Measurements from ENCODE around the gene LRRC32. TPM values are rescaled to one million over a fixed set of nuclear protein-coding genes. Genes with fewer than 3 reads are reported as not detected.

LRRC32 gene
- polyA plus RNA-seq, 1 donor from 2014 or later: not detected

GRCh38 chr11:76695133-76695532 lies 24.6 kb upstream of the LRRC32 start:
- no peak overlapping the region for H3K9ac ChIP-seq (ENCODE audit: low read length)
- no peak overlapping the region for H3K4me3 ChIP-seq (ENCODE audit: low read length)
- no peaks in the 10 kb centered on the region for H3K27me3 ChIP-seq (ENCODE audit: insufficient read depth, low read depth, low read length)
- no peaks in the 10 kb centered on the region for H3K79me2 ChIP-seq (replicated peaks; ENCODE audit: insufficient read depth, low read length)
- TF ChIP-seq EZH2 (IDR thresholded peaks at IDR 0.05; ENCODE audit: borderline replicate concordance, insufficient read depth, low read length, poor library complexity, severe bottlenecking): no peak
- no peak for TF ChIP-seq EP300 (conservative IDR thresholded peaks at IDR 0.05; ENCODE audit: poor library complexity, severe bottlenecking)
- TF ChIP-seq REST (IDR thresholded peaks at IDR 0.05; ENCODE audit: borderline replicate concordance): no peak
- no peak for TF ChIP-seq SMC3 (conservative IDR thresholded peaks at IDR 0.05; ENCODE audit: poor library complexity)
- TF ChIP-seq TAF1 (IDR thresholded peaks at IDR 0.05; ENCODE audit: low read depth): no peak
- TF ChIP-seq MXI1 (conservative IDR thresholded peaks at IDR 0.05; ENCODE audit: poor library complexity, severe bottlenecking): no peak
- H3F3A ChIP-seq (ENCODE audit: insufficient read depth, low read length, poor library complexity, severe bottlenecking): no peaks in the 10 kb centered on the region
- H2AFZ ChIP-seq (ENCODE audit: low read depth, low read length): no peak overlapping the region
- H3K9me3 ChIP-seq (ENCODE audit: low read length): no peaks in the 10 kb centered on the region
- H4K20me1 ChIP-seq (ENCODE audit: insufficient read depth): no peaks in the 10 kb centered on the region
- no peaks in the 10 kb centered on the region for H3K9me2 ChIP-seq (ENCODE audit: insufficient read depth, low read length)
- no peaks in the 10 kb centered on the region for H3K36me3 ChIP-seq (ENCODE audit: insufficient read depth, low read length)
- H3K4me2 ChIP-seq (ENCODE audit: low read length): no peak overlapping the region
- no peak overlapping the region for H3K27ac ChIP-seq (ENCODE audit: low read length)

DNA sequence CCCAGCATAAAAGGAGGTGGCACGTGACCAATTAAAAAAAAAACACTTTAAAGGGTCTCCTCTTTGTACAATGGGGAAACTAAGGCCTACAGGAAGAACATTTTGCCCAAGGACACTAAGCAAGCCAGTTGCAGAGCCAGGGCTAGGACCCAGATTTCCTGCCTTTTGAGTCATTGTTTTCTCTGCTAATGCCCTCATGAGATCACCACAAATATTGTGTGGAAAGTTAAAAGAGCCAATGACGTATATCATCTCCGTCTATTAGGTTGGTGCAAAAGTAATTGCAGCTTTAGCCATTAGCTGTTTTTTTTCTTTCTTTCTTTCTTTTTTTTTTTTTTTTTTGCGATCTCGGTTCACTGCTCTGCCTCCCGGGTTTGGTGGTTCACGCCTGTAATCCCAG lies 24.1 kb upstream of the LRRC32 start:
- Histone ChIP-seq H3K9ac (ENCODE audit: low read length) (no peak overlapping the region), H2AFZ (ENCODE audit: low read depth, low read length) (no peak overlapping the region), H3K27me3 (ENCODE audit: insufficient read depth, low read depth, low read length) (no peaks in the 10 kb centered on the region), H3K4me2 (ENCODE audit: low read length) (no peak overlapping the region), H3K4me3 (ENCODE audit: low read length) (no peak overlapping the region), H3K27ac (ENCODE audit: low read length) (no peak overlapping the region), H3K36me3 (ENCODE audit: insufficient read depth, low read length) (no peaks in the 10 kb centered on the region), H3K9me2 (ENCODE audit: insufficient read depth, low read length) (no peaks in the 10 kb centered on the region), H3K79me2 (replicated peaks; ENCODE audit: insufficient read depth, low read length) (no peaks in the 10 kb centered on the region), H3K9me3 (ENCODE audit: low read length) (no peaks in the 10 kb centered on the region), H3F3A (ENCODE audit: insufficient read depth, low read length, poor library complexity, severe bottlenecking) (no peaks in the 10 kb centered on the region), H4K20me1 (ENCODE audit: insufficient read depth) (no peaks in the 10 kb centered on the region)
- TF ChIP-seq RAD21 (conservative IDR thresholded peaks at IDR 0.05) (no peak), MXI1 (conservative IDR thresholded peaks at IDR 0.05; ENCODE audit: poor library complexity, severe bottlenecking) (no peak), SMC3 (conservative IDR thresholded peaks at IDR 0.05; ENCODE audit: poor library complexity) (no peak), EP300 (conservative IDR thresholded peaks at IDR 0.05; ENCODE audit: poor library complexity, severe bottlenecking) (no peak), EZH2 (IDR thresholded peaks at IDR 0.05; ENCODE audit: borderline replicate concordance, insufficient read depth, low read length, poor library complexity, severe bottlenecking) (no peak), REST (IDR thresholded peaks at IDR 0.05; ENCODE audit: borderline replicate concordance) (no peak), TAF1 (IDR thresholded peaks at IDR 0.05; ENCODE audit: low read depth) (no peak), POLR2AphosphoS5 (IDR thresholded peaks at IDR 0.05) (no peak), CTCF (IDR thresholded peaks at IDR 0.05; ENCODE audit: poor library complexity, severe bottlenecking) (no peak)

All from neural cell (in vitro differentiated cells).